ENCODE measurements around the gene C8A. TPM values are rescaled to one million over a fixed set of nuclear protein-coding genes. Genes with fewer than 3 reads are reported as not detected.

The C8A gene
- total and polyA plus RNA-seq, 2 of the 13 experiments (the other 11 are each of a cell fraction or from before 2014, with no cell fraction given): 10.5 to 15.0 TPM

DNA sequence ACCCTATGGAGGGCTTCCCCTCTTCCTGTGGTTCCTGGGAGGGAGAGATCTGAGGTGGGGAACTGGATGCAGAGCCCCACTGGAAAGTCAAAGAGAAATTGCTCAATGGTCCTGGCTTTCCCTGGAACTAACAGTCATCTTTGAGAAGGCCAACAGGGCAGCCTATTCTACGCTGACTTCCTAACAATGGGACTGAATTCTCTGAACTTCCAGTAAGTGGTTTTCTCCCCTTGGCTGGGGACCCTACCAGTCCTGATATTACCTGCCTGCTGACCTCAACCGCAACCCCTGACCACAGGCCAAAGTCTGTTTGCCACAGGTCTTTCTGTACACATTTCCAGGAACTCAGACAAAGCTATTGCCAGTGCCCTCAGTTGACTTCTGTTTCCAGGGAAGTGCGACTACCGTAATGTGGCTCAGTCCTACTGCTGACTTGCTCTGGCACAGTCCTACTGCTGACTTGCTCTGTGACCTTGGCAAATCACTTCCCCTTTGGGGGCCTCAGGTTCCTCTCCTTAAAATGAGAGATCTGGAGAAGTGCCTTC lies 55.9 kb downstream of the C8A start (continued):
- TF ChIP-seq, protein P1, sequence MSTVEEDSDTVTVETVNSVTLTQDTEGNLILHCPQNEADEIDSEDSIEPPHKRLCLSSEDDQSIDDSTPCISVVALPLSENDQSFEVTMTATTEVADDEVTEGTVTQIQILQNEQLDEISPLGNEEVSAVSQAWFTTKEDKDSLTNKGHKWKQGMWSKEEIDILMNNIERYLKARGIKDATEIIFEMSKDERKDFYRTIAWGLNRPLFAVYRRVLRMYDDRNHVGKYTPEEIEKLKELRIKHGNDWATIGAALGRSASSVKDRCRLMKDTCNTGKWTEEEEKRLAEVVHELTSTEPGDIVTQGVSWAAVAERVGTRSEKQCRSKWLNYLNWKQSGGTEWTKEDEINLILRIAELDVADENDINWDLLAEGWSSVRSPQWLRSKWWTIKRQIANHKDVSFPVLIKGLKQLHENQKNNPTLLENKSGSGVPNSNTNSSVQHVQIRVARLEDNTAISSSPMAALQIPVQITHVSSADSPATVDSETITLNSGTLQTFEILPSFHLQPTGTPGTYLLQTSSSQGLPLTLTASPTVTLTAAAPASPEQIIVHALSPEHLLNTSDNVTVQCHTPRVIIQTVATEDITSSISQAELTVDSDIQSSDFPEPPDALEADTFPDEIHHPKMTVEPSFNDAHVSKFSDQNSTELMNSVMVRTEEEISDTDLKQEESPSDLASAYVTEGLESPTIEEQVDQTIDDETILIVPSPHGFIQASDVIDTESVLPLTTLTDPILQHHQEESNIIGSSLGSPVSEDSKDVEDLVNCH (CRISPR knock-in tag; IDR thresholded peaks at IDR 0.05): no peak
- TF ChIP-seq MTF1 (CRISPR knock-in tag; IDR thresholded peaks at IDR 0.05) (no peak), MEF2D (CRISPR knock-in tag; IDR thresholded peaks at IDR 0.05) (peak; percentile 91), SMAD9 (CRISPR knock-in tag; IDR thresholded peaks at IDR 0.05) (no peak), ZNF775 (CRISPR knock-in tag; IDR thresholded peaks at IDR 0.05; ENCODE audit: borderline replicate concordance) (peak; percentile 34; the same call in 1 of the 2 replicates), KAT2B (IDR thresholded peaks at IDR 0.05; ENCODE audit: borderline replicate concordance, low read depth, low read length) (no peak), SP140L (CRISPR knock-in tag; IDR thresholded peaks at IDR 0.05; ENCODE audit: borderline replicate concordance) (no peak), ZSCAN9 (CRISPR knock-in tag; IDR thresholded peaks at IDR 0.05; ENCODE audit: borderline replicate concordance) (peak; percentile 87), ARID2 (CRISPR knock-in tag; IDR thresholded peaks at IDR 0.05; ENCODE audit: borderline replicate concordance) (no peak; the same call in 1 of the 2 replicates), TCF7 (IDR thresholded peaks at IDR 0.05; ENCODE audit: low read depth) (peak; percentile 80), ZNF841 (CRISPR knock-in tag; IDR thresholded peaks at IDR 0.05; ENCODE audit: borderline replicate concordance) (no peak), ERF (CRISPR knock-in tag; IDR thresholded peaks at IDR 0.05) (peak; percentile 86; the same call in 1 of the 2 replicates), ZNF766 (CRISPR knock-in tag; IDR thresholded peaks at IDR 0.05; ENCODE audit: borderline replicate concordance) (peak; percentile 68; the same call in 1 of the 2 replicates), HMGA1 (CRISPR knock-in tag; conservative IDR thresholded peaks at IDR 0.05) (no peak), SIN3A (IDR thresholded peaks at IDR 0.05; ENCODE audit: borderline replicate concordance, low read depth, low read length) (0 out of 2 replicates have a peak, but pooled peaks have one; percentile 59)
- TF ChIP-seq, protein P2, sequence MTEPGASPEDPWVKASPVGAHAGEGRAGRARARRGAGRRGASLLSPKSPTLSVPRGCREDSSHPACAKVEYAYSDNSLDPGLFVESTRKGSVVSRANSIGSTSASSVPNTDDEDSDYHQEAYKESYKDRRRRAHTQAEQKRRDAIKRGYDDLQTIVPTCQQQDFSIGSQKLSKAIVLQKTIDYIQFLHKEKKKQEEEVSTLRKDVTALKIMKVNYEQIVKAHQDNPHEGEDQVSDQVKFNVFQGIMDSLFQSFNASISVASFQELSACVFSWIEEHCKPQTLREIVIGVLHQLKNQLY (CRISPR knock-in tag; IDR thresholded peaks at IDR 0.05): 0 out of 2 replicates have a peak, but pooled peaks have one; percentile 21
- TF ChIP-seq, protein P3, sequence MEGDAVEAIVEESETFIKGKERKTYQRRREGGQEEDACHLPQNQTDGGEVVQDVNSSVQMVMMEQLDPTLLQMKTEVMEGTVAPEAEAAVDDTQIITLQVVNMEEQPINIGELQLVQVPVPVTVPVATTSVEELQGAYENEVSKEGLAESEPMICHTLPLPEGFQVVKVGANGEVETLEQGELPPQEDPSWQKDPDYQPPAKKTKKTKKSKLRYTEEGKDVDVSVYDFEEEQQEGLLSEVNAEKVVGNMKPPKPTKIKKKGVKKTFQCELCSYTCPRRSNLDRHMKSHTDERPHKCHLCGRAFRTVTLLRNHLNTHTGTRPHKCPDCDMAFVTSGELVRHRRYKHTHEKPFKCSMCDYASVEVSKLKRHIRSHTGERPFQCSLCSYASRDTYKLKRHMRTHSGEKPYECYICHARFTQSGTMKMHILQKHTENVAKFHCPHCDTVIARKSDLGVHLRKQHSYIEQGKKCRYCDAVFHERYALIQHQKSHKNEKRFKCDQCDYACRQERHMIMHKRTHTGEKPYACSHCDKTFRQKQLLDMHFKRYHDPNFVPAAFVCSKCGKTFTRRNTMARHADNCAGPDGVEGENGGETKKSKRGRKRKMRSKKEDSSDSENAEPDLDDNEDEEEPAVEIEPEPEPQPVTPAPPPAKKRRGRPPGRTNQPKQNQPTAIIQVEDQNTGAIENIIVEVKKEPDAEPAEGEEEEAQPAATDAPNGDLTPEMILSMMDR (CRISPR knock-in tag; IDR thresholded peaks at IDR 0.05): no peak
- TF ChIP-seq, protein P4, sequence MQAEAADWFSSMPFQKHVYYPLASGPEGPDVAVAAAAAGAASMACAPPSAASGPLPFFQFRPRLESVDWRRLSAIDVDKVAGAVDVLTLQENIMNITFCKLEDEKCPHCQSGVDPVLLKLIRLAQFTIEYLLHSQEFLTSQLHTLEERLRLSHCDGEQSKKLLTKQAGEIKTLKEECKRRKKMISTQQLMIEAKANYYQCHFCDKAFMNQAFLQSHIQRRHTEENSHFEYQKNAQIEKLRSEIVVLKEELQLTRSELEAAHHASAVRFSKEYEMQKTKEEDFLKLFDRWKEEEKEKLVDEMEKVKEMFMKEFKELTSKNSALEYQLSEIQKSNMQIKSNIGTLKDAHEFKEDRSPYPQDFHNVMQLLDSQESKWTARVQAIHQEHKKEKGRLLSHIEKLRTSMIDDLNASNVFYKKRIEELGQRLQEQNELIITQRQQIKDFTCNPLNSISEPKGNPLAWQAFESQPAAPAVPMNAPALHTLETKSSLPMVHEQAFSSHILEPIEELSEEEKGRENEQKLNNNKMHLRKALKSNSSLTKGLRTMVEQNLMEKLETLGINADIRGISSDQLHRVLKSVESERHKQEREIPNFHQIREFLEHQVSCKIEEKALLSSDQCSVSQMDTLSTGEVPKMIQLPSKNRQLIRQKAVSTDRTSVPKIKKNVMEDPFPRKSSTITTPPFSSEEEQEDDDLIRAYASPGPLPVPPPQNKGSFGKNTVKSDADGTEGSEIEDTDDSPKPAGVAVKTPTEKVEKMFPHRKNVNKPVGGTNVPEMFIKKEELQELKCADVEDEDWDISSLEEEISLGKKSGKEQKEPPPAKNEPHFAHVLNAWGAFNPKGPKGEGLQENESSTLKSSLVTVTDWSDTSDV (CRISPR knock-in tag; IDR thresholded peaks at IDR 0.05): no peak
- TF ChIP-seq, protein P5, sequence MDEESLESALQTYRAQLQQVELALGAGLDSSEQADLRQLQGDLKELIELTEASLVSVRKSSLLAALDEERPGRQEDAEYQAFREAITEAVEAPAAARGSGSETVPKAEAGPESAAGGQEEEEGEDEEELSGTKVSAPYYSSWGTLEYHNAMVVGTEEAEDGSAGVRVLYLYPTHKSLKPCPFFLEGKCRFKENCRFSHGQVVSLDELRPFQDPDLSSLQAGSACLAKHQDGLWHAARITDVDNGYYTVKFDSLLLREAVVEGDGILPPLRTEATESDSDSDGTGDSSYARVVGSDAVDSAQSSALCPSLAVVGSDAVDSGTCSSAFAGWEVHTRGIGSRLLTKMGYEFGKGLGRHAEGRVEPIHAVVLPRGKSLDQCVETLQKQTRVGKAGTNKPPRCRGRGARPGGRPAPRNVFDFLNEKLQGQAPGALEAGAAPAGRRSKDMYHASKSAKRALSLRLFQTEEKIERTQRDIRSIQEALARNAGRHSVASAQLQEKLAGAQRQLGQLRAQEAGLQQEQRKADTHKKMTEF (CRISPR knock-in tag; IDR thresholded peaks at IDR 0.05): peak; percentile 95
- TF ChIP-seq, protein P6, sequence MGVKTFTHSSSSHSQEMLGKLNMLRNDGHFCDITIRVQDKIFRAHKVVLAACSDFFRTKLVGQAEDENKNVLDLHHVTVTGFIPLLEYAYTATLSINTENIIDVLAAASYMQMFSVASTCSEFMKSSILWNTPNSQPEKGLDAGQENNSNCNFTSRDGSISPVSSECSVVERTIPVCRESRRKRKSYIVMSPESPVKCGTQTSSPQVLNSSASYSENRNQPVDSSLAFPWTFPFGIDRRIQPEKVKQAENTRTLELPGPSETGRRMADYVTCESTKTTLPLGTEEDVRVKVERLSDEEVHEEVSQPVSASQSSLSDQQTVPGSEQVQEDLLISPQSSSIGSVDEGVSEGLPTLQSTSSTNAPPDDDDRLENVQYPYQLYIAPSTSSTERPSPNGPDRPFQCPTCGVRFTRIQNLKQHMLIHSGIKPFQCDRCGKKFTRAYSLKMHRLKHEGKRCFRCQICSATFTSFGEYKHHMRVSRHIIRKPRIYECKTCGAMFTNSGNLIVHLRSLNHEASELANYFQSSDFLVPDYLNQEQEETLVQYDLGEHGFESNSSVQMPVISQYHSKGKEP (CRISPR knock-in tag; IDR thresholded peaks at IDR 0.05): no peak

Measured in HepG2 (cell line).